Measurements from ENCODE around the gene RANBP17.
"Not testable (repeated sequence)": the region's sequence is repeated elsewhere in the genome, so short reads cannot be mapped to it uniquely, and the experiment has no call there.

Gene RANBP17

DNA sequence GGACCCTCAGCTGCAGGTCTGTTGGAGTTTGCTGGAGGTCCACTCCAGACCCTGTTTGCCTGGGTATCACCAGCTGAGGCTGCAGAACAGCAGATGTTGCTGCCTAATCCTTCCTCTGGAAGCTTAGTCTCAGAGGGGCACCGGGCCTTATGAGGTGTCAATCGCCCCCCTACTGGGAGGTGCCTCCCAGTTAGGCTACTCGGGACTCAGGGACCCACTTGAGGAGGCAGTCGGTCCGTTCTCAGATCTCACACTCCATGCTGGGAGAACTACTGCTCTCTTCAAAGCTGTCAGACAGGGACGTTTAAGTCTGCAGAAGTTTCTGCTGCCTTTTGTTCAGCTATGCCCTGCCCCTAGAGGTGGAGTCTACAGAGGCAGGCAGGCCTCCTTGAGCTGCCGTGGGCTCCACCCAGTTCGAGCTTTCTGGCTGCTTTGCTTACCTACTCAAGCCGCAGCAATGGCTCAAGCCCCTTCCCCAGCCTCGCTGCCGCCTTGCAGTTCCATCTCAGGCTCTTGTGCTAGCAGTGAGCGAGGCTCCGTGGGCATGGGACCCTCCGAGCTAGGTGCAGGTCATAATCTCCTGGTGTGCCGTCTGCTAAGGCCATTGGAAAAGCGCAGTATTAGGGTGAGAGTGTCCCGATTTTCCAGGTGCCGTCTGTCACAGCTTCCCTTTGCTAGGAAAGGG is 73.9 kb downstream of the RANBP17 start:
- H3K27me3 ChIP-seq (ENCODE audit: control insufficient read depth, insufficient read depth, low read length, poor library complexity, severe bottlenecking); H3K4me1 ChIP-seq (ENCODE audit: control insufficient read depth, insufficient read depth, low read length); H3K4me3 ChIP-seq (ENCODE audit: insufficient read depth, low read depth, low read length); H3K9me3 ChIP-seq (ENCODE audit: control insufficient read depth, low read length); H3K36me3 ChIP-seq (ENCODE audit: control insufficient read depth, insufficient read depth, low read length); H3K27ac ChIP-seq (ENCODE audit: insufficient read depth, low read depth, low read length, poor library complexity, severe bottlenecking): not testable (repeated sequence)
- 77 to 80% methylated on average over 18 of the region's 18 CpGs for WGBS, 2 experiments

DNA sequence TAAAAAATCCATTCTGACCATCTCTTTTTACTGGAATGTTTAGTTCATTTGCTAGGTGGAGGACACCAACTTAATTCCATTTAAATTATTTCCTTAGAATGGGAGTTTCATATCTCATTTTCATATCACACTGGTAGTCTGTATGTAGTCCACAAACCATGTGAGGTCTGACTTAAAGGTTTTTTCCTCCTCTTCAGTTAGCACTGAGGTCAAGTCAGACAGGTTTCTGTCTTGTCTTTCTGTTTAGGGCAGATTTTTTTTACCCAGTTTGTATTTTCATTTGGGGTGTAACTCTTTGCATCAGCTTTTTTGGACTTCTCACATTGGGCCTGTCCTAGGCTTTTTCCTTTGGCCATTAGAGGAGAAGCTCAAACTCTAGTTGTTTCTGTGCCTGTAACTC is 75.3 kb downstream of the RANBP17 start:
- Histone ChIP-seq H3K4me1 (ENCODE audit: control insufficient read depth, insufficient read depth, low read length) (no peaks in the 10 kb centered on the region), H3K9me3 (ENCODE audit: control insufficient read depth, low read length) (no peaks in the 10 kb centered on the region), H3K27me3 (ENCODE audit: control insufficient read depth, insufficient read depth, low read length, poor library complexity, severe bottlenecking) (no peaks in the 10 kb centered on the region), H3K4me3 (ENCODE audit: insufficient read depth, low read depth, low read length) (no peak overlapping the region), H3K36me3 (ENCODE audit: control insufficient read depth, insufficient read depth, low read length) (no peaks in the 10 kb centered on the region), H3K27ac (ENCODE audit: insufficient read depth, low read depth, low read length, poor library complexity, severe bottlenecking) (no peak overlapping the region)

DNA sequence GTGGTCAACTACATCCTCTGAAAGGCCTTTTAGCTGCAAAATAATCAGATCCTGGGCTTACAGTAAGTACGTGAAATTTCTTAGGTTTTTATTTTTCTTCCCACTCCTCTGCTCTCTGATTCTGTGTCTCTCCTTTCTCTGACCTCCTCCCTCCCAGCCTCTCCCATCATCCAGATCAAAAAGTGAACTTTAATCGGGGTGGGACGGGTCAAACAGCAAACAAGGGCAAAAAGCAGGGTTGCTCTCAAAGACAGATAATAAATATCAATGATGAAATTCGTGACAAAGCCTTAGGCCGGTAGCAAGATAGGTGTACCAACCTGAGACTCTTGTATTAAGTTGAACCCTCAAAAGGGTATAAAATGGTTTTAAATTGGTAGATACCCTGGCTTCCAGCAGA is 76.1 kb downstream of the RANBP17 start:
- H3K27me3 ChIP-seq (ENCODE audit: control insufficient read depth, insufficient read depth, low read length, poor library complexity, severe bottlenecking): no peaks in the 10 kb centered on the region
- H3K4me3 ChIP-seq (ENCODE audit: insufficient read depth, low read depth, low read length): no peak overlapping the region
- no peaks in the 10 kb centered on the region for H3K9me3 ChIP-seq (ENCODE audit: control insufficient read depth, low read length)
- no peak overlapping the region for H3K27ac ChIP-seq (ENCODE audit: insufficient read depth, low read depth, low read length, poor library complexity, severe bottlenecking)
- 88 to 90% methylated on average over 5 of the region's 5 CpGs for WGBS, 2 experiments
- no peaks in the 10 kb centered on the region for H3K4me1 ChIP-seq (ENCODE audit: control insufficient read depth, insufficient read depth, low read length)
- H3K36me3 ChIP-seq (ENCODE audit: control insufficient read depth, insufficient read depth, low read length): no peaks in the 10 kb centered on the region

DNA sequence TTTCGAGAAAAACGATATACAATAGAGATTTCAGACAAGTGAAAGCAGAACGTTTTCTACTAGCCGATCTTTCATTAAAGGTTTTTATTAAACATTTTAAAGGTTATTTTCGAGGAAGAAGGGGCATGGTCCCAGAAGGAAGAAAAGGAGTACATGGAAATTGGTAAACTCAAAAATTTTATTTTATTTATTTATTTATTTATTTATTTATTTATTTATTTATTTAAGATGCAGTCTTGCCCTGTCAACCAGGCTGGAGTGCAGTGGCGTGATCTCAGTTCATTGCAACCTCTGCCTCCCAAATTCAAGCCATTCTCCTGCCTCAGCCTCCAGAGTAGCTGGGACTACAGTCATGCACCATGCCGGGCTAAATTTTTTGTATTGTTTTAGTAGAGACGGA is 77.4 kb downstream of the RANBP17 start:
- Histone ChIP-seq H3K27ac (ENCODE audit: insufficient read depth, low read depth, low read length, poor library complexity, severe bottlenecking) (no peak overlapping the region), H3K9me3 (ENCODE audit: control insufficient read depth, low read length) (no peaks in the 10 kb centered on the region), H3K4me3 (ENCODE audit: insufficient read depth, low read depth, low read length) (no peak overlapping the region), H3K27me3 (ENCODE audit: control insufficient read depth, insufficient read depth, low read length, poor library complexity, severe bottlenecking) (no peaks in the 10 kb centered on the region), H3K4me1 (ENCODE audit: control insufficient read depth, insufficient read depth, low read length) (no peaks in the 10 kb centered on the region), H3K36me3 (ENCODE audit: control insufficient read depth, insufficient read depth, low read length) (no peaks in the 10 kb centered on the region)
- WGBS, 2 experiments: 92% methylated on average over 7 to 8 of the region's 8 CpGs

DNA sequence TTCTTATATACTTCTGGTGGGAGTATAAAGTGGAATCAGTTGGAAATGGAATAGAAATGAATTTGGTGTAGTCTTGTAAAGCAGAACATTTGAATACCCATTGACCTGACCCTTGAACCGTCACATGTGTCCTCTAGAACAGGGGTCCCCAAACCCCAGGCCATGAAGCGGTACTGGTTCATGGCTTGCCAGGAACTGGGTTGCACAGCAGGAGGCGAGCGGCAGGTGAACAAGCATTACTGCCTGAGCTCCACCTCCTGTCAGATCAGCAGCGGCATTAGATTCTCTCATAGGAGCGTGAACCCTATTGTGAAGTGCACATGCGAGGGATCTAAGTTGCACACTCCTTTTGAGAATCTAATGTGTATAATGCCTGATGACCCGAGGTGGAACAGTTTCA is 80.0 kb downstream of the RANBP17 start:
- no peaks in the 10 kb centered on the region for H3K36me3 ChIP-seq (ENCODE audit: control insufficient read depth, insufficient read depth, low read length)
- H3K27ac ChIP-seq (ENCODE audit: insufficient read depth, low read depth, low read length, poor library complexity, severe bottlenecking): no peak overlapping the region
- H3K27me3 ChIP-seq (ENCODE audit: control insufficient read depth, insufficient read depth, low read length, poor library complexity, severe bottlenecking): no peaks in the 10 kb centered on the region
- no peaks in the 10 kb centered on the region for H3K9me3 ChIP-seq (ENCODE audit: control insufficient read depth, low read length)
- H3K4me3 ChIP-seq (ENCODE audit: insufficient read depth, low read depth, low read length): no peak overlapping the region
- 94 to 95% methylated on average over 8 of the region's 8 CpGs for WGBS, 2 experiments
- no peaks in the 10 kb centered on the region for H3K4me1 ChIP-seq (ENCODE audit: control insufficient read depth, insufficient read depth, low read length)

DNA sequence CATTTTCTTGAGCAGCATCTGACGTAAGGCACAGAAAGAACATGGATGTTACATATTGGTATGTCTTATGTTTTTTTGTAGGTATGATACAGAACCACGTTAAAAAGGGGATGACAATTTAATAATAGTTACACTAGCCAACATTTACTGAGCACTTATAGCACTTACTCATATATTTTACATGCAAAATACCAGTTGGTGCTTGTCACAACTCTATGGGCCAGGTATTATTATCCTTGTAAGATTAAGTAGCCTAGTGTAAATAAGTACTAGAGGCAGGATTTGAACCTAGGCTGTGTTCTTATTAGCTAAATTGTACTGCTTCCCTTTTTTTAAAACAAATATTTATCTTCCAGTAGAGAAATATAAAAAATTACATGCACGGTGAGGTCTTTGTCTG is 83.5 kb downstream of the RANBP17 start:
- H3K4me3 ChIP-seq (ENCODE audit: insufficient read depth, low read depth, low read length): no peak overlapping the region
- 99 to 100% methylated on average over 2 of the region's 3 CpGs for WGBS, 2 experiments
- no peaks in the 10 kb centered on the region for H3K36me3 ChIP-seq (ENCODE audit: control insufficient read depth, insufficient read depth, low read length)
- H3K27ac ChIP-seq (ENCODE audit: insufficient read depth, low read depth, low read length, poor library complexity, severe bottlenecking): no peak overlapping the region
- no peaks in the 10 kb centered on the region for H3K27me3 ChIP-seq (ENCODE audit: control insufficient read depth, insufficient read depth, low read length, poor library complexity, severe bottlenecking)
- H3K4me1 ChIP-seq (ENCODE audit: control insufficient read depth, insufficient read depth, low read length): no peaks in the 10 kb centered on the region
- no peaks in the 10 kb centered on the region for H3K9me3 ChIP-seq (ENCODE audit: control insufficient read depth, low read length)

DNA sequence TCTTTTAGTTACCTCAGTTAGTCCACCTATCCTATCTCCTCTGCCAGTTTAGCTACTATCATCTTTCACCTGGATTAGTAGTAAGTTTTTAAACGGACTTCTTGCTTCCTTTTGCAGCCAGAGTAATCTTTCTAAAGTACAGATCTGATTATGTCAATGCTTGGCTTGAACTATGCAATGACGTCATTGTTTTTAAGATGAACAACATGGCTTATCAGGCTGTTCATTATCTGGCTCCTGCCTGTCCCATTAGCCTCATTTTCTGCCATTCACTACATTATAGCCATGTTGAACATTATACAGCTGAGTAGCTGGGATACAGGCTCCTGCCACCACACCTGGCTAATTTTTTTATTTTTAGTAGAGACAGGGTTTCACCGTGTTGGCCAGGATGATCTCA is 98.7 kb downstream of the RANBP17 start:
- Histone ChIP-seq H3K27ac (ENCODE audit: insufficient read depth, low read depth, low read length, poor library complexity, severe bottlenecking) (no peak overlapping the region), H3K27me3 (ENCODE audit: control insufficient read depth, insufficient read depth, low read length, poor library complexity, severe bottlenecking) (no peaks in the 10 kb centered on the region), H3K4me3 (ENCODE audit: insufficient read depth, low read depth, low read length) (no peak overlapping the region), H3K36me3 (ENCODE audit: control insufficient read depth, insufficient read depth, low read length) (no peaks in the 10 kb centered on the region), H3K9me3 (ENCODE audit: control insufficient read depth, low read length) (no peaks in the 10 kb centered on the region), H3K4me1 (ENCODE audit: control insufficient read depth, insufficient read depth, low read length) (no peaks in the 10 kb centered on the region)
- WGBS, 2 experiments: 80 to 81% methylated on average over 3 of the region's 3 CpGs

DNA sequence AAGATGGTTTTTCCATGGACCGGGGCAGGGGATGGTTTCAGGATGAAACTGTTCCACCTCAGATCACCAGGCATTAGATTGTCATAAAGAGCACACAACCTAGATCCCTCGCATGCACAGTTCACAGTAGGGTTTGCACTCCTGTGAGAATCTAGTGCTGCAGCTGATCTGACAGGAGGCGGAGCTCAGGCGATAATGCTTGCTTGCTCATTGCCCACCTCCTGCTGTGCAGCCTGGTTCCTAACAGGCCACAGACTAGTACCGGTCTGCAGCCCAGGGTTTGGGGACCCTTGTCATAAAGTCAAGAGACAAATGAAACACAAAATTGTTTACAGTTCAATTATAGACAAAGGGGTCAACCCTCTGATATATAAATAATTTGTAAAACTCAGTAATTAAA is 101.7 kb downstream of the RANBP17 start:
- Histone ChIP-seq H3K36me3 (ENCODE audit: control insufficient read depth, insufficient read depth, low read length) (no peaks in the 10 kb centered on the region), H3K9me3 (ENCODE audit: control insufficient read depth, low read length) (no peaks in the 10 kb centered on the region)
- WGBS, 2 experiments: 68 to 75% methylated on average over 5 of the region's 5 CpGs

DNA sequence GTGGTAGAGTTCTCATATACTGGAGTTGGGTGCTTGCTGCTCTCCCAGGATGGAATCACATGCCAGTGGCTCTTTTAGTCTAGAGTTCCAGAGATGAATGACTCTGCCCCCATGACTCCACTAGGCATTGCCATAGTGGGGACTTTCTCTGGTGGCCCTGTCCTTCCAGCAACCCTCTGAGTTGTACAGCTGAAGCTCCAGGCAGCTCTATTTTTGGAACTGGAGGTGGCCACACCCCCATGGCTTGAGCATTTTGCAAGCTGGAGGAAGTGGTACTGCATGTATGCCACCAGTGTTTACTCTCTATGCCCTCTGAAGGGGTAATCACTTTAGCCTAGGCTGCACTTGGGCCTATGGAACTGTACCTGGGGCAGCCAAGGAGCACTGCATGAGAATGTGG is 112.6 kb downstream of the RANBP17 start:
- no peak overlapping the region for H3K4me3 ChIP-seq (ENCODE audit: insufficient read depth, low read depth, low read length)
- H3K4me1 ChIP-seq (ENCODE audit: control insufficient read depth, insufficient read depth, low read length): no peaks in the 10 kb centered on the region
- H3K27me3 ChIP-seq (ENCODE audit: control insufficient read depth, insufficient read depth, low read length, poor library complexity, severe bottlenecking): no peaks in the 10 kb centered on the region
- no peak overlapping the region for H3K27ac ChIP-seq (ENCODE audit: insufficient read depth, low read depth, low read length, poor library complexity, severe bottlenecking)
- H3K9me3 ChIP-seq (ENCODE audit: control insufficient read depth, low read length): peaks cover 2% of the 10 kb centered on the region
- no peaks in the 10 kb centered on the region for H3K36me3 ChIP-seq (ENCODE audit: control insufficient read depth, insufficient read depth, low read length)

More for the DNA sequence above, 101.7 kb downstream of the RANBP17 start:
- H3K4me1 ChIP-seq (ENCODE audit: control insufficient read depth, insufficient read depth, low read length): no peaks in the 10 kb centered on the region
- H3K27ac ChIP-seq (ENCODE audit: insufficient read depth, low read depth, low read length, poor library complexity, severe bottlenecking): no peak overlapping the region
- no peak overlapping the region for H3K4me3 ChIP-seq (ENCODE audit: insufficient read depth, low read depth, low read length)
- no peaks in the 10 kb centered on the region for H3K27me3 ChIP-seq (ENCODE audit: control insufficient read depth, insufficient read depth, low read length, poor library complexity, severe bottlenecking)

DNA sequence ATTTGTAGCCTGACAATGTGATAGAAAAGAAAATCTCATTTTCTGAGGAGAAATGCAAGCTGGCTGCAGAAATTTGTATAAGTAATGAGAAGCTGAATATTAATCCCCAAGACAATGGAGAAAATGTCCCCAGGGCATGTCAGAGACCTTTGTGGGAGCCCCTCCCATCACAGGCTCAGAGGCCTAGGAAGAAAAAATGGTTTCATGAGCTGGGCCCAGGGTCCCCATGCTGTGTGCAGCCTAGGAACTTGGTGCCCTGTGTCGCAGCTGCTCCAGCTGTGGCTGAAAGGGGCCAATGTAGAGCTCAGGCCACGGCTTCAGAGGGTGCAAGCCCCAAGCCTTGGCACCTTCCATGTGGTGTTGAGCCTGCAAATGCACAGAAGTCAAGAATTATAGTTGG is 118.4 kb downstream of the RANBP17 start:
- not testable (repeated sequence) for H3K36me3 ChIP-seq (ENCODE audit: control insufficient read depth, insufficient read depth, low read length); H3K27ac ChIP-seq (ENCODE audit: insufficient read depth, low read depth, low read length, poor library complexity, severe bottlenecking); H3K4me3 ChIP-seq (ENCODE audit: insufficient read depth, low read depth, low read length); H3K9me3 ChIP-seq (ENCODE audit: control insufficient read depth, low read length); H3K4me1 ChIP-seq (ENCODE audit: control insufficient read depth, insufficient read depth, low read length); H3K27me3 ChIP-seq (ENCODE audit: control insufficient read depth, insufficient read depth, low read length, poor library complexity, severe bottlenecking)
- 94 to 100% methylated on average over 2 of the region's 2 CpGs for WGBS, 2 experiments

DNA sequence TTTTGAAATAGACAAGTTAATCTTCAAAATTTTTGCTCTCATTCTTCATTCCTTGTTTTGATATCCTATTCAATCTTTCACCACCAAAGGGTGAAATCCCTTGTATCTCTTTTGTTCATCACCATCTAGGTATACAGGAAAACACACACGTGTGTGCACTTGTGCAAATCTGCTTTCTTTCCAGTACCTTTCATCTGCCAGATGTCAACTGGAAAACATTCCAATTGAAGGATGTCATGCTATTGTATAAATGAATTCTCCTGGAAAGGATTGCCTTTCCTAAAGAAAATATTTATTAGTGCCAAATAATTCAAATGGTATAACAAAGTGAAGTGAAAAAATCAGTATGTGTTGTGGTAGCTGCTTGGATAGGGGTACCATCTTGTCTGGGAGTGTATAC is 123.7 kb downstream of the RANBP17 start:
- no peaks in the 10 kb centered on the region for H3K9me3 ChIP-seq (ENCODE audit: control insufficient read depth, low read length)
- H3K27ac ChIP-seq (ENCODE audit: insufficient read depth, low read depth, low read length, poor library complexity, severe bottlenecking): no peak overlapping the region
- no peak overlapping the region for H3K4me3 ChIP-seq (ENCODE audit: insufficient read depth, low read depth, low read length)
- no peaks in the 10 kb centered on the region for H3K4me1 ChIP-seq (ENCODE audit: control insufficient read depth, insufficient read depth, low read length)
- 90 to 100% methylated on average over 1 of the region's 1 CpG for WGBS, 2 experiments
- no peaks in the 10 kb centered on the region for H3K27me3 ChIP-seq (ENCODE audit: control insufficient read depth, insufficient read depth, low read length, poor library complexity, severe bottlenecking)
- peaks cover 4% of the 10 kb centered on the region for H3K36me3 ChIP-seq (ENCODE audit: control insufficient read depth, insufficient read depth, low read length)
